Measurements from ENCODE around the gene SZT2. TPM values are rescaled to one million over a fixed set of nuclear protein-coding genes. Genes with fewer than 3 reads are reported as not detected.

The SZT2 gene
- total RNA-seq, 1 experiment from 2014 or later: 29.0 TPM

GRCh38 chr1:43442756-43443155 is 53.1 kb downstream of the SZT2 start:
- no peak for TF ChIP-seq CTCF (IDR thresholded peaks at IDR 0.05; ENCODE audit: insufficient read depth in 1 of 2, low read depth in 1 of 2, low read length in 1 of 2, severe bottlenecking in 1 of 2, unreplicated experiment in 1 of 2)
- H3K27ac Mint-ChIP-seq (ENCODE audit: unreplicated experiment): no peak overlapping the region
- intact Hi-C loops (cut with micrococcal nuclease; ENCODE audit: unreplicated experiment): no loop called here
- no peaks in the 10 kb centered on the region for H3K9me3 Mint-ChIP-seq (ENCODE audit: unreplicated experiment)
- peaks cover 9% of the 10 kb centered on the region for H3K4me1 Mint-ChIP-seq (ENCODE audit: low read depth, unreplicated experiment)
- CTCF ChIA-PET: no interaction called here
- H3K4me3 ChIP-seq (ENCODE audit: low read depth, low read length): no peak overlapping the region
- no peaks in the 10 kb centered on the region for H3K27me3 Mint-ChIP-seq (ENCODE audit: insufficient read depth, unreplicated experiment)
- H3K27me3 ChIP-seq (replicated peaks; ENCODE audit: control insufficient read depth, insufficient read depth, low read length): no peaks in the 10 kb centered on the region
- H3K4me1 ChIP-seq: no peaks in the 10 kb centered on the region
- no peaks in the 10 kb centered on the region for H3K36me3 ChIP-seq (ENCODE audit: control insufficient read depth, insufficient read depth, low read length)
- H3K9me3 ChIP-seq: no peaks in the 10 kb centered on the region
- H3K36me3 Mint-ChIP-seq (ENCODE audit: insufficient read depth, unreplicated experiment): peaks cover 10% of the 10 kb centered on the region
- POLR2A ChIA-PET: no interaction called here
- BruUV-seq (replicated peaks): no TSS peak
- no peak for DNase-seq
- H3K4me3 Mint-ChIP-seq (ENCODE audit: unreplicated experiment): no peak overlapping the region

GRCh38 chr1:43443197-43443946 is 53.7 kb downstream of the SZT2 start:
- Histone ChIP-seq H3K4me1 (no peaks in the 10 kb centered on the region), H3K9me3 (no peaks in the 10 kb centered on the region), H3K4me3 (ENCODE audit: low read depth, low read length) (no peak overlapping the region), H3K36me3 (ENCODE audit: control insufficient read depth, insufficient read depth, low read length) (no peaks in the 10 kb centered on the region), H3K27me3 (replicated peaks; ENCODE audit: control insufficient read depth, insufficient read depth, low read length) (no peaks in the 10 kb centered on the region)
- no peaks in the 10 kb centered on the region for H3K9me3 Mint-ChIP-seq (ENCODE audit: unreplicated experiment)
- BruUV-seq (replicated peaks): no TSS peak
- no peaks in the 10 kb centered on the region for H3K27me3 Mint-ChIP-seq (ENCODE audit: insufficient read depth, unreplicated experiment)
- intact Hi-C loops (cut with micrococcal nuclease; ENCODE audit: unreplicated experiment): no loop called here
- no peak for DNase-seq
- ChIA-PET CTCF (no interaction called here), POLR2A (no interaction called here)
- H3K4me1 Mint-ChIP-seq (ENCODE audit: low read depth, unreplicated experiment): peaks cover 9% of the 10 kb centered on the region
- TF ChIP-seq CTCF (IDR thresholded peaks at IDR 0.05; ENCODE audit: insufficient read depth in 1 of 2, low read depth in 1 of 2, low read length in 1 of 2, severe bottlenecking in 1 of 2, unreplicated experiment in 1 of 2): no peak
- no peak overlapping the region for H3K27ac Mint-ChIP-seq (ENCODE audit: unreplicated experiment)
- H3K36me3 Mint-ChIP-seq (ENCODE audit: insufficient read depth, unreplicated experiment): peaks cover 12% of the 10 kb centered on the region
- no peak overlapping the region for H3K4me3 Mint-ChIP-seq (ENCODE audit: unreplicated experiment)

- intact Hi-C loops (cut with micrococcal nuclease; ENCODE audit: unreplicated experiment): no loop called here
- no peak for TF ChIP-seq CTCF (IDR thresholded peaks at IDR 0.05; ENCODE audit: insufficient read depth in 1 of 2, low read depth in 1 of 2, low read length in 1 of 2, severe bottlenecking in 1 of 2, unreplicated experiment in 1 of 2)
- BruUV-seq (replicated peaks): no TSS peak
- Mint-ChIP-seq H3K27me3 (ENCODE audit: insufficient read depth, unreplicated experiment) (no peaks in the 10 kb centered on the region), H3K27ac (ENCODE audit: unreplicated experiment) (peak overlapping the region; percentile 24), H3K4me1 (ENCODE audit: low read depth, unreplicated experiment) (peaks cover 14% of the 10 kb centered on the region), H3K36me3 (ENCODE audit: insufficient read depth, unreplicated experiment) (peaks cover 21% of the 10 kb centered on the region), H3K9me3 (ENCODE audit: unreplicated experiment) (no peaks in the 10 kb centered on the region), H3K4me3 (ENCODE audit: unreplicated experiment) (no peak overlapping the region)
- H3K9me3 ChIP-seq: no peaks in the 10 kb centered on the region
- POLR2A ChIA-PET: no interaction called here
- CTCF ChIA-PET: no interaction called here
- H3K36me3 ChIP-seq (ENCODE audit: control insufficient read depth, insufficient read depth, low read length): no peaks in the 10 kb centered on the region; the same call in 1 of the 2 replicates
- DNase-seq: no peak
- H3K4me1 ChIP-seq: no peaks in the 10 kb centered on the region
- no peaks in the 10 kb centered on the region for H3K27me3 ChIP-seq (replicated peaks; ENCODE audit: control insufficient read depth, insufficient read depth, low read length)
- no peak overlapping the region for H3K4me3 ChIP-seq (ENCODE audit: low read depth, low read length)
Observed at GRCh38 chr1:43444151-43444828, 54.6 kb downstream of the SZT2 start.

All from Caco-2 (cell line).